Midbrain (tissue), 1 donor: ENCODE data around the gene MXD3.
A peak's percentile ranks its signal among the peaks of the same experiment; 100 is the strongest.
"Not testable (repeated sequence)": the region's sequence is repeated elsewhere in the genome, so short reads cannot be mapped to it uniquely, and the experiment has no call there.

Experiments used
- DNase-seq: peaks from one replicate; lab custom pipeline; 2025; lab: John Stamatoyannopoulos, UW

MXD3 gene

GRCh38 chr5:177311723-177312648, at the start of gene MXD3:
Gene MXD3 (minus strand): TSS chr5:177311898. CDS start chr5:177311830, 68 bp downstream.
- peak; percentile 92 for DNase-seq

- DNase-seq: not testable (repeated sequence)
Observed at GRCh38 chr5:177360740-177361139, 49.0 kb upstream of the MXD3 start.

GRCh38 chr5:177359860-177360259, 48.2 kb upstream of the MXD3 start:
- no peak for DNase-seq

GRCh38 chr5:177359451-177359851, 47.8 kb upstream of the MXD3 start:
- no peak for DNase-seq

GRCh38 chr5:177358370-177358819, 46.7 kb upstream of the MXD3 start:
- DNase-seq: no peak

- peak; percentile 6 for DNase-seq
Observed at GRCh38 chr5:177357459-177358351, 46.0 kb upstream of the MXD3 start, which contains the start of gene RGS14. Gene RGS14 (plus strand): TSS chr5:177357924. CDS start chr5:177358025, 101 bp downstream.

- no peak for DNase-seq
Observed at GRCh38 chr5:177357146-177357458, 45.4 kb upstream of the MXD3 start.

GRCh38 chr5:177356746-177357145, 45.0 kb upstream of the MXD3 start:
- no peak for DNase-seq

GRCh38 chr5:177355868-177356168, 44.1 kb upstream of the MXD3 start:
- DNase-seq: no peak

GRCh38 chr5:177355162-177355867, 43.6 kb upstream of the MXD3 start:
- no peak for DNase-seq

- no peak for DNase-seq
Observed at GRCh38 chr5:177354711-177355110, 43.0 kb upstream of the MXD3 start.

- DNase-seq: no peak
Observed at GRCh38 chr5:177354256-177354655, 42.6 kb upstream of the MXD3 start.

GRCh38 chr5:177353093-177353492, 41.4 kb upstream of the MXD3 start:
- DNase-seq: no peak

- peak; percentile 97 for DNase-seq
Observed at GRCh38 chr5:177351392-177352329, 40.0 kb upstream of the MXD3 start, which contains the start of gene LMAN2. Gene LMAN2 (minus strand): TSS chr5:177351668. CDS start chr5:177351647, 21 bp downstream.

GRCh38 chr5:177350776-177351391, 39.2 kb upstream of the MXD3 start:
- no peak for DNase-seq

- no peak for DNase-seq
Observed at GRCh38 chr5:177349762-177350161, 38.1 kb upstream of the MXD3 start.

GRCh38 chr5:177349362-177349647, 37.6 kb upstream of the MXD3 start:
- DNase-seq: no peak

- DNase-seq: no peak
Observed at GRCh38 chr5:177347699-177348098, 36.0 kb upstream of the MXD3 start.

- no peak for DNase-seq
Observed at GRCh38 chr5:177346820-177347219, 35.1 kb upstream of the MXD3 start.

- DNase-seq: no peak
Observed at GRCh38 chr5:177344891-177345290, 33.2 kb upstream of the MXD3 start.

GRCh38 chr5:177343777-177344176, 32.1 kb upstream of the MXD3 start:
- no peak for DNase-seq
